ENCODE data around the gene AKT2. TPM values are rescaled to one million over a fixed set of nuclear protein-coding genes. Genes with fewer than 3 reads are reported as not detected.

The AKT2 gene
- total RNA-seq, 2 experiments from 2014 or later = 152 to 159 TPM

DNA sequence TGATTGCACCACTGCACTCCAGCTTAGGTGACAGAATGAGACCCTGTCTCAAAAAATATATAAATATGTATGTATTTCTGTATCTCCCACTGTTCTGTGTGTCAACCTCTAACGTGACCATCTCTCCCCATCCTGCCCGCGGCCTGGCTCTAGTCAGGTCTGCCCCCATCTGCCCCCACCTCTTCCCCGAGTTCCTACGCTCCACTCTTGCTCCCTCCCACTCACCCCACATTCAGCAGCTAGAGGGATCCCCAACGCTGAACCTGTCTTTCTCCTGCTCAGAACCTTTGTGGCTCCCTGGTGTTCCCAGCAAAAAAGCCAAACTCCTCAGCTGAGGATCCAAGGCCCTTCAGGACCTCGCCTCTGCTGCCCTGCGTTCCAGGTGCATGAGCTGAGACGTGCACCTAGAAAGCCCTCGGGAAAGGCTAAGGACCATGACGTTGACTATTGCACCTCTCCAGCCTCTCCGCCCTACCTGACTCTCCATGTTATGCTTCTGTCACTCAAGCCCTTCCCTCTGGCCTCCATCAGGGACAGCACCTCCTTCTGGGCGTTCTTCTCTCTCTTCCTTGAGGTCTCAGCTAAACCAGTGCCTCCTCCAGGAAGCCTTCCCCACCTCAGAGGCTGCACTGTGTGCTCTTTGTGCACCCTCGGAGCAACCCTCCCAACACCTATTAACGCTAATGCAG, 18.1 kb downstream of the AKT2 start:
- H3K36me3 Mint-ChIP-seq (ENCODE audit: low read depth) = peaks cover 25% of the 10 kb centered on the region
- no peaks in the 10 kb centered on the region for H3K9me3 Mint-ChIP-seq
- DNase-seq = no peak
- H3K4me1 Mint-ChIP-seq (ENCODE audit: low read depth) = peaks cover 24% of the 10 kb centered on the region
- no peak overlapping the region for H3K4me3 Mint-ChIP-seq
- H3K27me3 Mint-ChIP-seq (ENCODE audit: low read depth) = no peaks in the 10 kb centered on the region
- H3K27ac Mint-ChIP-seq = no peak overlapping the region
- intact Hi-C loops (cut with micrococcal nuclease) = no loop called here
- CTCF ChIA-PET = no interaction called here

DNA sequence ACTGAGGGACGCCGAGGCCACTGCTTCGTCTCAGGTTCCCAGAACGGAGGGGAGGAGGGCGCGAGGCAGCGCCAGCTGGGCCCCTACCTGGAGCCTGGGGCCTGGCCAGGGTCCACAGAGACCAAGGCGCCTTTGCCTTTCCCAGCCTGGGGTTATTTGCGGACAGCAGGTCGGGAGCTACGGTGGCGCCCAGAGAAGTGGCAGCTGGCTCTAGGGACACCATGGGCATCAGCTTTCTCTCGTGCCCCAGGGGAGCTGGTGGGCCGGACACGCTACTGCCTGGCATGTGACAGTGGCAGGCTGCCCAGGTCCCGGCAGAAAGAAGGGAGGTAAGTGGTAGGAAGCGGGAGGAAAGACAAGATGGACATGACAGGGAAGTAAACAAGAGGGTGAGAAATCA, 19.0 kb downstream of the AKT2 start:
- intact Hi-C loops (cut with micrococcal nuclease) = no loop called here
- Mint-ChIP-seq H3K4me3 (no peak overlapping the region), H3K9me3 (no peaks in the 10 kb centered on the region), H3K36me3 (ENCODE audit: low read depth) (peaks cover 29% of the 10 kb centered on the region), H3K4me1 (ENCODE audit: low read depth) (peaks cover 24% of the 10 kb centered on the region), H3K27me3 (ENCODE audit: low read depth) (no peaks in the 10 kb centered on the region), H3K27ac (no peak overlapping the region)
- CTCF ChIA-PET = interaction anchor here (0.6 kb wide), 1 partner anchor 39 kb away, joined by 4 read pairs; no protein-coding TSS in a partner anchor
- DNase-seq = no peak

DNA sequence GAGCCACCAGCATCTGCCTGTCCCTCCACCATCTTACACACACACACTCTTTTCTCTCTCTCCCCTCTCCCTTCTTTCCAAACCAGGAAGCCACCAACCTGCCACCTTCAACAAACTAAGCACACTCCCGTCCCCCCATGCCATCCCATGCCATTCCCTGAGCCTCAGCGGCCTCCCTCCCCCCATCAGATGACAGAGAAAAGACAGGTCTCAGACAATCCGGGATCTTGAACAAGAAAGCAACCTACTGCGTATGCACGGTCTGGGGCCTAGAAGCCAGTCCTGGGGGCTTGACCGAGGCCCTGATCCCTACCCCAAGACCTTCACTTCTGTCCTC, 19.4 kb downstream of the AKT2 start:
- no peak for DNase-seq
- Mint-ChIP-seq H3K4me1 (ENCODE audit: low read depth) (peaks cover 25% of the 10 kb centered on the region), H3K36me3 (ENCODE audit: low read depth) (peaks cover 28% of the 10 kb centered on the region), H3K4me3 (no peak overlapping the region), H3K27ac (no peak overlapping the region), H3K9me3 (no peaks in the 10 kb centered on the region), H3K27me3 (ENCODE audit: low read depth) (no peaks in the 10 kb centered on the region)
- CTCF ChIA-PET = no interaction called here
- intact Hi-C loops (cut with micrococcal nuclease) = no loop called here

DNA sequence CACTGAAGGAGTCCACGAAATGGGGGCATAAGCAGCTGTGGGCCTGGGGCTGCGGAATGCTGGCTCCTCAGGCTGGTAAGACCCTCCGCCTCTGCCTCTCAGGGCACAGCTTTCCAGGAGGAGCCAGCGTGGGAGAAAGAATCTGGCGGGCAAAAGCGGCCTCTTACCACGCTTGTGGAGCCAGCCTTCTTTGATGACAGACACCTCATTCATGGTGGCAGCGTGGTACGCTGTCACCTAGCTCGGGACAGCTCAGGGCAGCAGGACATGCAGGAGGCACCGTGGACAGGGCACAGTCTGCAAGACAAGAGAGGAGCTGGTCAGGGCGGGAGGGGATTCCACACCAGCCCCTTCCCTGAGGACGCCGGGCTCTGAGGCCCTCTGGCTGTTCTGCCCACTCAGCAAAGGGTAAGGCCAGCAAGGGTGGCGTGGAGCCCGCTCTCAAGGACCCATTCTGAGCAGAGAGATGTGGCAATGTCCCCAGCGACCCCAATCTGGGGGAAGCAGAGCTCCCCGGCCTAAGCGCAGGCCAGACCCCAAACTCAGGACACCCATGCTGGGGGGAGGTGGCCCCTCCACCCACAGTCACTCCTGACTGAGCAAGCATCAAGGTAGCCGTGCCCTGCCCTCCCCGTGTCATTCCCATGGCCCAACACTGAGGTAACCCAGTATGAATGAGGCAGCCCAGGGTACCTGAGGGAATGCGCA, 19.9 kb downstream of the AKT2 start:
- Mint-ChIP-seq H3K36me3 (ENCODE audit: low read depth) (peaks cover 28% of the 10 kb centered on the region), H3K4me1 (ENCODE audit: low read depth) (peaks cover 23% of the 10 kb centered on the region), H3K27me3 (ENCODE audit: low read depth) (no peaks in the 10 kb centered on the region), H3K4me3 (no peak overlapping the region), H3K27ac (no peak overlapping the region), H3K9me3 (no peaks in the 10 kb centered on the region)
- DNase-seq = no peak
- intact Hi-C loops (cut with micrococcal nuclease) = no loop called here
- CTCF ChIA-PET = no interaction called here

DNA sequence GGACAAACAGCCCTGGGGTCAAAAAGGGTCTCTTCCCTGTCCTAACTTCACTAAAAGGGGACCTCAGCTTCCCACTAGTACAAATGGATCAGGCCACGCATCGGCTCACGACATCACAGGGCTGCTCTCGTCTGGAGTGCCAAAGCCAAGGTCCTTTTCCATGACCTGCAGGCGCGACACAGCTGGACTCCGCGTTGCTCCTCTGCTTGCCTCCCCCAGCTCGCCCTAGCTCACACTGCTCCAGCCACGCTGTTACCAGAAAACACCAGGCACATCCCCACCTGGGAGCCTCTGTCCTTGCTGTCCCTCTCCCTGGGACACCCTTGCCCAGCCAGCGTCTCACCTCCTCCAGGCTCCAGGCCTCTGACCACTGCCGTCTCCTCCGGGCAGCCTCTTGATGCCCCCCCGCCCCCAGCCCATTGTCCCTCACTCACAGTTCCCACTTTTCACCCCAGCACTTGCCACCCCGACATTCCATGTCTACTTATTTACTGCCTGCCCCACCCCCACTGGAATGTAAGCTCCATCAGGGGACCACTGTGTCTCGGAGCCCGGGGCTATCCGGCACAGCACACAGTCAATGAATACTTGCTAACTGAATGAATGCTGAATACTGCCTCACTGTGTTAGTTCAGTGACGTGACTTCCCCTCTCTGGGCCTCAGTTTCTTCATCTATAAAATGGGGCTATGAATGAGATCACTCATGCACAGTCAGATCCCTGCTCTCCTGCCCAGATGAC, 20.7 kb downstream of the AKT2 start:
- Mint-ChIP-seq H3K4me3 (no peak overlapping the region), H3K4me1 (ENCODE audit: low read depth) (peaks cover 21% of the 10 kb centered on the region), H3K36me3 (ENCODE audit: low read depth) (peaks cover 28% of the 10 kb centered on the region), H3K27me3 (ENCODE audit: low read depth) (no peaks in the 10 kb centered on the region), H3K27ac (no peak overlapping the region), H3K9me3 (no peaks in the 10 kb centered on the region)
- DNase-seq = no peak
- CTCF ChIA-PET = no interaction called here
- intact Hi-C loops (cut with micrococcal nuclease) = no loop called here

DNA sequence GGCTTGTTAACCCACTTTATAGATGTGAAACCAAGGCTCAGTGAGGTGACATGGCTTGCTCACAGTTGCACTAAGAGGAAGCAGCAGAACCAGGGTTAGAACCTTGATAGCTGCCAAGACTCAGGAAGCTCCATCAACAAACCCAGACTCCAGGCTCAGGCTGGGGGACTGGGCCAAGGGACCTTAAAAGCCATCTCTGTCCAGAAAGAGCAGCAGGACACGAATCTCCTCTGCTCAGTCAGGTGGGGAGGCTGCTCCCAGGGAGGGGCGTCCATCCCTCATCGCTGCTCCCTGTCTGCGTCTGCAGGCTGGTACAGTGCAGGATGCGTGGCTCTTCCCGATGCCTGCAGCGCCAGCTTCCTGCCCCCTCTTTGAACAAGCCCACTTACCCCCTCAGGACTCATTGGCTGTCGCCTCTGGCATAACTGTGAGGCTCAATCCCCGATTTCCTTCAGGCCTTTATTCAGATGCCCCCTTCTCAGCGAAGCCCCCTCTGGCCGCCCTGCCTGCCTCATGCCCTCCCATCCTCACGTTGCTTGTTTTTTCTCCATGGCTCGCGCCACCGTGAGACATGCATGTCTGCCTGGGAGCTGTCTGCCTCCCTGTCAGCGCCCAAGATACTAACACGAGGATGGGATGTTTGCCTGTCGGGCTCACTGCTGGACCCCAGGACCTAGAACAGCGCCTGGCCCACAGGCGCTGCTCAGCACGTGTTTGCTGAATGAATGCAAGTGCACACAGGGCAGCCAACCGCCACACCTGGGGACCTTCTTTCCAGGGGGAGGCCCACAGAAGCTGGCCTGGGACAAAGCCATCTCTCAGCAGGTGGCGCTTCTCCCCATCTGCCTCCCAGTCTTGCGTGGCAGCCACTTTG, 21.5 kb downstream of the AKT2 start:
- H3K27me3 Mint-ChIP-seq (ENCODE audit: low read depth) = no peaks in the 10 kb centered on the region
- H3K4me3 Mint-ChIP-seq = no peak overlapping the region
- CTCF ChIA-PET = interaction anchor here (1.2 kb wide), 1 partner anchor 104 kb away, joined by 5 read pairs; no protein-coding TSS in a partner anchor
- peaks cover 28% of the 10 kb centered on the region for H3K36me3 Mint-ChIP-seq (ENCODE audit: low read depth)
- intact Hi-C loops (cut with micrococcal nuclease) = no loop called here
- no peaks in the 10 kb centered on the region for H3K9me3 Mint-ChIP-seq
- peaks cover 25% of the 10 kb centered on the region for H3K4me1 Mint-ChIP-seq (ENCODE audit: low read depth)
- H3K27ac Mint-ChIP-seq = no peak overlapping the region
- no peak for DNase-seq

DNA sequence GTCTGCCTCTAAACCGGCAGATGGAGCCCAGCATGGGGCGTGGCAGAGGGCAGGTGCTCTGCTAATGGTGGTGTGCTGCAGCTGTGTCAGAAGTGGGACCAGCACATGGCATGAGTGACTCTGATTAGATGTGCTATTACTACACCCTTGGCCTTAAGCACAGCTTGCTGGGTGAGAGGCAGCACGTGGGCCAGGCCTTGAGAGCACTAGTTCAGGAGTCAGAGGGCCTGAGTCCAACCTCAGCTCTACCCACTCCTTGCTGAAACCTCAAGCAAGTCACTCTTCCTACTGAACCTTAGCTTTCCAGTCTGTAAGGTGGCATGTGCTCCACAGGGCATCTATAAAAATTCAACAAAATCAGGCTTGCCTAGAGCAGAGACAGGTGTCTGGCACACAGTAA, 22.7 kb downstream of the AKT2 start:
- intact Hi-C loops (cut with micrococcal nuclease) = no loop called here
- Mint-ChIP-seq H3K4me1 (ENCODE audit: low read depth) (peaks cover 22% of the 10 kb centered on the region), H3K27me3 (ENCODE audit: low read depth) (no peaks in the 10 kb centered on the region), H3K4me3 (no peak overlapping the region), H3K36me3 (ENCODE audit: low read depth) (peaks cover 28% of the 10 kb centered on the region), H3K9me3 (no peaks in the 10 kb centered on the region), H3K27ac (no peak overlapping the region)
- no peak for DNase-seq
- CTCF ChIA-PET = interaction anchor here (1.2 kb wide), 1 partner anchor 43 kb away, joined by 3 read pairs; no protein-coding TSS in a partner anchor

DNA sequence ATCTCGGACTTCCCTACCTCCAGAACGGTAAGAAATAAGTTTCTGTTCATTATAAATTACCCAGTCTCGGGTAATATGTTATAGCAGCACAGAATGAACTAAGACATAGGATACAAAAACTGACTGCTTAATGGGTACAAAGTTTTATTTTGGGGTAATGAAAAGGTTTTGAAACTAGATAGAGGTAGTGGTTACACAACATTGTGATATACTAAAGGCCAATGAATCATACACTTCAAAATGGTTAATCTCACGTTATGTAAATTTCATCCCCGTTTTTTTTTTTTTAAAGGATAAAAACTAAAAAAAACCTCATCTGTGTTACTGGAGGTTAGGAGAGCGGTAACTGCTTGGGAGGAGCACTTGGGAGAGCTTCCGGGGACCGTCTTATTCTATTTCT, 23.5 kb downstream of the AKT2 start:
- no peak overlapping the region for H3K4me3 Mint-ChIP-seq
- DNase-seq = no peak
- no peak overlapping the region for H3K27ac Mint-ChIP-seq
- intact Hi-C loops (cut with micrococcal nuclease) = no loop called here
- no peaks in the 10 kb centered on the region for H3K9me3 Mint-ChIP-seq
- H3K4me1 Mint-ChIP-seq (ENCODE audit: low read depth) = peaks cover 21% of the 10 kb centered on the region
- H3K27me3 Mint-ChIP-seq (ENCODE audit: low read depth) = no peaks in the 10 kb centered on the region
- peaks cover 31% of the 10 kb centered on the region for H3K36me3 Mint-ChIP-seq (ENCODE audit: low read depth)
- CTCF ChIA-PET = interaction anchor here (1.2 kb wide), 1 partner anchor 43 kb away, joined by 3 read pairs; no protein-coding TSS in a partner anchor

DNA sequence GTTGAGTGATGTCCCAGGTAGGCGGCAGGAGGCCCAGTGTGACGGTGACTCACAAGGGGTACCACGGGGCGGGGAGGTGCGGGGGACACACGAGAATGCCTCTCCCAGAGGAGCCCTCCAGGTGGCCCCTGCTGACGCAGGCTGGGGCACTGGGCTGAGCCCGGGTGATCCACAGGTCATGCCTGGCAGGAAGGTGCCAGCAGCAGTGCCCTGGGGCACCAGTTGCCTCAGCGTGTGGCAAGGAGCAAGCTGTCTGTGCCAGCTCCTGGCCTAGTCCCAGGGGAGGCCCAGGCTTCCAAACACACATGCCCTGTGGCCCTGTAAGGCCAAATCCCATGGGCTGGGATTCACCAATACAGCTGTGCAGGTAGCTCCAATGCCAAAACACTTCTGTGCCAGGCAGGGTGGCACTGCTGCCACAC, 28.0 kb downstream of the AKT2 start:
- H3K36me3 Mint-ChIP-seq (ENCODE audit: low read depth) = peaks cover 36% of the 10 kb centered on the region
- DNase-seq = no peak
- no peaks in the 10 kb centered on the region for H3K9me3 Mint-ChIP-seq
- H3K27ac Mint-ChIP-seq = no peak overlapping the region
- no peak overlapping the region for H3K4me3 Mint-ChIP-seq
- intact Hi-C loops (cut with micrococcal nuclease) = no loop called here
- CTCF ChIA-PET = no interaction called here
- no peaks in the 10 kb centered on the region for H3K27me3 Mint-ChIP-seq (ENCODE audit: low read depth)
- peaks cover 24% of the 10 kb centered on the region for H3K4me1 Mint-ChIP-seq (ENCODE audit: low read depth)

DNA sequence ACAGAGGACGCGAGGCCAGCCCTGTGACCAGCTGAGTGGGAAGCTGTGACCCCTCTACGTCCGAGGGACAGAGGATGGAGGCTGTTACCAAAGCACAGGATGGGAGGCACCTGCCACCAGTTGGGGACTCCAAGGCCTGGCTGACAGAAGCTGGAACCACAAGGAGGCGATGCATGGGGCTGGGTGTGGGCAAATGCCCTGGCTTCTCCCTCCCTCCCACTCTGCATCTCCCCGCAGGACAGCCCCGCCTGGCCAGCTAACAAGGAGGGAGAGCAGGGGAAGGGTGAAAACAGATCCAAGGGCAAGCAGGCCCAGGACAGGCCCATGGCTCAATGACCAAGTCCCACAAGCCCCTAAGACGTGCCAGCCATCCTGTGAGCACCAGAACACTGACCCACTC, 28.6 kb downstream of the AKT2 start:
- Mint-ChIP-seq H3K27ac (no peak overlapping the region), H3K4me1 (ENCODE audit: low read depth) (peaks cover 21% of the 10 kb centered on the region), H3K9me3 (no peaks in the 10 kb centered on the region), H3K27me3 (ENCODE audit: low read depth) (no peaks in the 10 kb centered on the region), H3K4me3 (no peak overlapping the region), H3K36me3 (ENCODE audit: low read depth) (peaks cover 36% of the 10 kb centered on the region)
- intact Hi-C loops (cut with micrococcal nuclease) = no loop called here
- DNase-seq = no peak
- CTCF ChIA-PET = no interaction called here

DNA sequence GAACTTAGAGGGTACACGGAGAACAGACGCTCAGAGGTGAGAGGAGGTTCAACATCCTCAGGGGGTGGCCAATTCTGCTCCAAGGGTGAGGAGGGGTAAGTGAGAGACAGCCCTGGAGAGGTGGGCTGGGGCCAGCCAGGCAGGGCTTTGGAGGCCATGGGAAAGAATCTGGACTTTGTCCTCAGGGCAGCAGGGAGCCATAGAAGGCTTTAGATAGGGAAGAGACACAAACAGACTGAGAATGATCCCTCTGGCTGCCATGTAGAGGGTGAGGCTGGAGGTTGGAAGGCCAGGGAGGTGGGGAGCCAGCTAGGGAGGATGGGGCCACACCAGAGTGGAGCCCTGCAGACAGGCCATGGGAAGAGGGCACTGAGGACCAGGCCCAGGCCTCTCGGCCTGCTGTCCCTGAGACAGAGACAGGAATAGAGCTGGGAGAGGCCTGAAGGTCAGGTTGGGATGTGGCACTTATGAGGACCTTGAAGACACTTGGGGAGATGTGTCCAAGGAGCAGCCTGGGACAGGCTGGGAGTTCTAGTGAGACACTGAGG, 29.5 kb downstream of the AKT2 start:
- intact Hi-C loops (cut with micrococcal nuclease) = no loop called here
- no peak overlapping the region for H3K27ac Mint-ChIP-seq
- peaks cover 18% of the 10 kb centered on the region for H3K4me1 Mint-ChIP-seq (ENCODE audit: low read depth)
- CTCF ChIA-PET = no interaction called here
- DNase-seq = no peak
- no peak overlapping the region for H3K4me3 Mint-ChIP-seq
- no peaks in the 10 kb centered on the region for H3K27me3 Mint-ChIP-seq (ENCODE audit: low read depth)
- no peaks in the 10 kb centered on the region for H3K9me3 Mint-ChIP-seq
- H3K36me3 Mint-ChIP-seq (ENCODE audit: low read depth) = peaks cover 36% of the 10 kb centered on the region
